K562 (cell line): Measurements from ENCODE around the gene KCNN3. TPM values are rescaled to one million over a fixed set of nuclear protein-coding genes. Genes with fewer than 3 reads are reported as not detected.

Experiments used
- ATAC-seq: fragments of 200-7000 bp; cut with Tn5 transposase; 3 replicates; pipeline ENCODE4 v1.9.1; 2020; ENCODE audit warnings: moderate library complexity
- BruUV-seq: library from RNA; stranded (reverse); fragments of 400-500 nt; replicated peaks from 2 replicates; lab custom pipeline; 2021; lab: Mats Ljungman, UMichigan
- CTCF ChIA-PET: fragments of 300-600 bp; formaldehyde crosslinking; extraction: SDS; loops from one replicate; lab custom pipeline; 2021; ENCODE audit warnings: low intra/inter-chr PET ratio; lab: Yijun Ruan, JAX
- POLR2A ChIA-PET: fragments of 300-600, 350-650 bp; sonication (Branson Sonifier 250); formaldehyde crosslinking; extraction: SDS; loops from one replicate; lab custom pipeline; 2021; ENCODE audit warnings: antibody characterized with exemption, inconsistent platforms; lab: Yijun Ruan, JAX
- DNase-seq, 4 experiments: peaks; one replicate each; pipeline versions ENCODE4 v3.0.0 to v3.0.0-alpha.2; 2011 to 2018; ENCODE audit warnings: low spot score in 3 of 4, mixed read lengths in 3 of 4; ENCODE audit errors: extremely low read depth in 1 of 4
- FAIRE-seq: peaks from 2 replicates; lab custom pipeline; 2011; peaks lifted over from hg19 to GRCh38; lab: Jason Lieb, UNC
- H2AFZ ChIP-seq: 2 replicates; pipeline ENCODE4 v1.6.0; 2011; ENCODE audit warnings: low read depth, low read length, control low read depth, inconsistent platforms
- H3K27ac ChIP-seq: fragments of 200-600 bp; 3 replicates; pipeline ENCODE4 v1.8.0; 2011; ENCODE audit warnings: low read depth, mild to moderate bottlenecking, control low read depth, inconsistent platforms, low read length, moderate library complexity, mixed read lengths; ENCODE audit errors: extremely low read depth
- H3K27me3 ChIP-seq, 2 experiments: fragments of 300-600 bp in 1 of 2; 2 replicates in 1 of 2; 3 replicates in 1 of 2; pipeline versions ENCODE4 v1.6.0 to v1.8.0; 2011; ENCODE audit warnings: inconsistent platforms in 2 of 2, low read length in 2 of 2, mild to moderate bottlenecking in 1 of 2, mixed read lengths in 1 of 2, moderate library complexity in 1 of 2; ENCODE audit not compliant: control insufficient read depth in 2 of 2, insufficient read depth in 2 of 2
- H3K36me3 ChIP-seq: fragments of 300-600 bp; 3 replicates; pipeline ENCODE4 v1.8.0; 2011; ENCODE audit warnings: mild to moderate bottlenecking, low read length, inconsistent platforms; ENCODE audit not compliant: control insufficient read depth, insufficient read depth
- H3K4me1 ChIP-seq, 2 experiments: fragments of 200-600 bp in 1 of 2; replicated peaks in 1 of 2; 2 replicates in 1 of 2; 3 replicates in 1 of 2; pipeline versions ENCODE4 v1.5.1 to v1.8.0; 2011; ENCODE audit warnings: inconsistent platforms in 2 of 2, low read length in 2 of 2, mild to moderate bottlenecking in 1 of 2, mixed read lengths in 1 of 2, moderate library complexity in 1 of 2; ENCODE audit not compliant: control insufficient read depth in 2 of 2, insufficient read depth in 2 of 2
- H3K4me2 ChIP-seq: 2 replicates; pipeline ENCODE4 v1.6.1; 2011; ENCODE audit warnings: low read length, control low read depth, inconsistent platforms, mixed read lengths; ENCODE audit not compliant: insufficient read depth
- H3K4me3 ChIP-seq: fragments of 200-600 bp; sonication (generic), shearing (Covaris generic); 2 replicates; pipeline ENCODE4 v1.5.1; 2016; ENCODE audit warnings: control low read depth, inconsistent platforms
- H3K79me2 ChIP-seq: fragments of 200-600 bp; 3 replicates; pipeline ENCODE4 v1.8.0; 2011; ENCODE audit warnings: low read length, inconsistent platforms; ENCODE audit not compliant: control insufficient read depth, insufficient read depth
- H3K9ac ChIP-seq, 2 experiments: 2 replicates each; pipeline versions ENCODE4 v1.6.0 to v1.6.1; 2011; ENCODE audit warnings: low read depth in 2 of 2, low read length in 2 of 2, control low read depth in 1 of 2, inconsistent platforms in 1 of 2, mild to moderate bottlenecking in 1 of 2, mixed read lengths in 1 of 2; ENCODE audit not compliant: insufficient read depth in 1 of 2
- H3K9me1 ChIP-seq: one replicate; pipeline ENCODE4 v1.6.0; 2011; ENCODE audit warnings: inconsistent platforms, mild to moderate bottlenecking, low read length, moderate library complexity; ENCODE audit not compliant: control insufficient read depth, insufficient read depth
- H3K9me3 ChIP-seq: replicated peaks from 2 replicates; pipeline ENCODE4 v1.5.1; 2011; ENCODE audit warnings: low read depth, low read length, inconsistent platforms; ENCODE audit not compliant: control insufficient read depth, insufficient read depth
- H4K20me1 ChIP-seq: replicated peaks from 2 replicates; pipeline ENCODE4 v1.6.1; 2011; ENCODE audit warnings: low read length, inconsistent platforms, mixed read lengths; ENCODE audit not compliant: control insufficient read depth, insufficient read depth
- C11orf30 ChIP-seq: fragments of 450-650 bp; IDR thresholded peaks from 2 replicates; pipeline ENCODE4 v1.6.1; 2016; ENCODE audit warnings: low read depth, mild to moderate bottlenecking
- CC2D1A ChIP-seq: fragments of 450-650 bp; IDR thresholded peaks from 2 replicates; pipeline ENCODE4 v1.6.1; 2017; ENCODE audit warnings: mild to moderate bottlenecking
- DMBX1 ChIP-seq: fragments of 250-450 bp; sonication (Bioruptor Pico); IDR thresholded peaks from 2 replicates; pipeline ENCODE4 v1.8.0; 2022; ENCODE audit warnings: inconsistent platforms, mild to moderate bottlenecking, moderate library complexity, borderline replicate concordance
- ELF2 ChIP-seq: fragments of 250-450 bp; sonication (Bioruptor Pico); IDR thresholded peaks from 2 replicates; pipeline ENCODE4 v1.5.0; 2021; ENCODE audit warnings: mild to moderate bottlenecking
- ESRRA ChIP-seq: fragments of 450-650 bp; IDR thresholded peaks from 2 replicates; pipeline ENCODE4 v1.6.1; 2014; ENCODE audit warnings: low read depth, mild to moderate bottlenecking, moderate library complexity, borderline replicate concordance
- MAFF ChIP-seq: IDR thresholded peaks from 2 replicates; pipeline ENCODE4 v1.6.1; 2012; ENCODE audit warnings: low read length, improper control_type of control experiment
- MTF1 ChIP-seq: fragments of 250-450 bp; sonication (Bioruptor Pico); IDR thresholded peaks from 2 replicates; pipeline ENCODE4 v1.9.0; 2021; ENCODE audit warnings: moderate library complexity, mild to moderate bottlenecking, inconsistent platforms, borderline replicate concordance
- PHB2 ChIP-seq: fragments of 450-650 bp; IDR thresholded peaks from 2 replicates; pipeline ENCODE4 v1.6.1; 2017; ENCODE audit warnings: low read depth
- SIX5 ChIP-seq, 2 experiments: IDR thresholded peaks; 2 replicates each; pipeline ENCODE4 v1.6.1; 2011; ENCODE audit warnings: low read length in 2 of 2, borderline replicate concordance in 1 of 2, low read depth in 1 of 2, mild to moderate bottlenecking in 1 of 2, moderate library complexity in 1 of 2; ENCODE audit not compliant: insufficient read depth in 1 of 2
- SRSF7 ChIP-seq: fragments of 200-400 bp; formaldehyde crosslinking; optimal IDR thresholded peaks from 2 replicates; pipeline ENCODE3; 2017; ENCODE audit warnings: mild to moderate bottlenecking, low read depth, low read length
- WGBS: fragments of 100-300 bp; shearing (Covaris generic); methylation state at CpG from one replicate; pipeline ENCODE4 v1.1.6; 2016; ENCODE audit warnings: low coverage, mixed read lengths; ENCODE audit not compliant: insufficient coverage; ENCODE audit errors: missing lambda C conversion rate; 5-methylcytosine and 5-hydroxymethylcytosine counted together
- in situ Hi-C: fragments of 300-500 bp; cut with MboI; formaldehyde crosslinking; loops from 4 replicates; pipeline ENCODE4 v1.15.0; 2018; ENCODE audit warnings: inconsistent platforms, mixed read lengths
- intact Hi-C: fragments of 100-400 bp; cut with micrococcal nuclease; formaldehyde crosslinking; loops from 2 replicates; pipeline ENCODE4 v1.14.2; 2022
- polyA plus RNA-seq, 8 experiments: library from polyadenylated mRNA; depleted of rRNA in 4 of 8; stranded (reverse) in 5 of 8; unstranded in 3 of 8; fragments of >200 nt; fragmentation: Nextera tagmentation in 2 of 8; fragmentation: Illumina TruSeq in 1 of 8; extraction: Ambion mirVana in 2 of 8; extraction: Trizol in 1 of 8; gene quantifications; 2 replicates each; pipeline versions ENCODE4 v1.2.1 to v1.2.3, GENCODE V29; 2011 to 2014; ENCODE audit warnings: inconsistent platforms in 1 of 8, missing spikeins in 1 of 8
- total RNA-seq, 7 experiments: library from RNA; depleted of rRNA in 6 of 7; stranded (reverse); fragments of >200 nt in 6 of 7; fragmentation: Illumina TruSeq in 2 of 7; extraction: Trizol in 2 of 7; gene quantifications; 2 replicates each; pipeline versions ENCODE4 v1.2.1 to v1.2.3, GENCODE V29; 2011 to 2021; ENCODE audit warnings: low replicate concordance in 1 of 7
- TF ChIP-seq, protein P1 (sequence below): fragments of 250-450 bp; sonication (Bioruptor Pico); IDR thresholded peaks from 2 replicates; pipeline ENCODE4 v1.8.0; 2021; ENCODE audit warnings: mild to moderate bottlenecking, moderate library complexity

The KCNN3 gene
- total and polyA plus RNA-seq, 9 of the 15 experiments (the other 6 are each of a cell fraction or from before 2014, with no cell fraction given) = 0.02 to 0.03 TPM; not detected in 7

DNA sequence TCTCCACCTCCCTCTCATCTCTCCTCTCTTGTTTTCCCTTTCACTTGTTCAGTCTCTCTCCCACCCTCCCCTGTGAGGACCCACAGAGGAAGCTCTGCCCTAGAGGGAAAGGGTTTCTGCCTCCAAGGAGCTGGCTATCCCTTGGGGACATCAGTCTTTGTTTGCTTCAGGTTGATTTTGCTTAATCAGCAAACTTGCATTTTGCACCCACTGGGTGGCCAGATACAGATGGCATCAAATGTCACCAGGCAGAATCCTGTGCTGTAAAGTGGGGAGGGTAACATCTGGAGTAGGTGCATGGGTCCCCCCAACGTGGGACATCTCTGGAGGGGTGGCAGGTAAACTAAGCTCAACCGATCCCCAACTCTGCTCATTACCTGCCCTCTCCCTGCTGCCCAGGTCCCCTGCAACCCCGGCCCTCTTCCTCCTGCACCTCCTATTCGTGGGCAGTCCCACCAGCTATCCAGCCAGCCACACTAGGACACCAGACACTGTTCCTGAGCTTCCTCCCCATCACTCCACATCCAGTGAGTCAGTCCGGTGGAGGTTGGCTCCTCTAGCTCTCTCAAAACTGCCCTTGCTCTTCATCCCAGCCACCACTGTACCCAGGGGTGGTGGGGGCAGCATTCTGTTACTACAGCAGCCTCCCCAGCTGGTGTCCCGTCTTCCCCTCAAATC is 123.3 kb downstream of the KCNN3 start (continued):
- TF ChIP-seq, protein P1, sequence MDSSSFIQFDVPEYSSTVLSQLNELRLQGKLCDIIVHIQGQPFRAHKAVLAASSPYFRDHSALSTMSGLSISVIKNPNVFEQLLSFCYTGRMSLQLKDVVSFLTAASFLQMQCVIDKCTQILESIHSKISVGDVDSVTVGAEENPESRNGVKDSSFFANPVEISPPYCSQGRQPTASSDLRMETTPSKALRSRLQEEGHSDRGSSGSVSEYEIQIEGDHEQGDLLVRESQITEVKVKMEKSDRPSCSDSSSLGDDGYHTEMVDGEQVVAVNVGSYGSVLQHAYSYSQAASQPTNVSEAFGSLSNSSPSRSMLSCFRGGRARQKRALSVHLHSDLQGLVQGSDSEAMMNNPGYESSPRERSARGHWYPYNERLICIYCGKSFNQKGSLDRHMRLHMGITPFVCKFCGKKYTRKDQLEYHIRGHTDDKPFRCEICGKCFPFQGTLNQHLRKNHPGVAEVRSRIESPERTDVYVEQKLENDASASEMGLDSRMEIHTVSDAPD (CRISPR knock-in tag) = no peak
- no peak for TF ChIP-seq CC2D1A
- TF ChIP-seq C11orf30 = peak; percentile 84
- no peak for TF ChIP-seq DMBX1
- TF ChIP-seq PHB2 = no peak
- TF ChIP-seq MAFF = peak; percentile 82
- TF ChIP-seq ESRRA = no peak

- Histone ChIP-seq H3K27ac (no peak overlapping the region), H3K4me3 (no peak overlapping the region), H3K9me3 (no peaks in the 10 kb centered on the region), H2AFZ (no peak overlapping the region), H4K20me1 (peaks cover 12% of the 10 kb centered on the region; the same call in 1 of the 2 replicates), H3K9ac (no peak overlapping the region), H3K27me3 (peaks cover 60 to 86% of the 10 kb centered on the region in 2 experiments), H3K9me1 (no peaks in the 10 kb centered on the region), H3K4me1 (0 out of 5 replicates have a peak, but pooled peaks cover 0 to 3% of the 10 kb centered on the region in 2 experiments), H3K79me2 (no peaks in the 10 kb centered on the region), H3K4me2 (no peak overlapping the region), H3K36me3 (no peaks in the 10 kb centered on the region)
- intact Hi-C loops = loop anchor here (5.0 kb wide), 1 partner anchor 79 kb away; no protein-coding TSS in a partner anchor
- in situ Hi-C loops = no loop called here
- no peak for TF ChIP-seq SIX5 (IDR thresholded peaks at IDR 0.05; ENCODE audit: borderline replicate concordance in 1 of 2, insufficient read depth in 1 of 2, low read depth in 1 of 2, low read length in 2 of 2)
- no peak for TF ChIP-seq C11orf30
- no peak for TF ChIP-seq MTF1 (CRISPR knock-in tag)
- no peak for TF ChIP-seq SRSF7
- TF ChIP-seq ELF2 (CRISPR knock-in tag) = no peak
- DNase-seq = no peak
- POLR2A ChIA-PET = interaction anchor here (1.3 kb wide), 1 partner anchor 18 kb away, joined by 3 read pairs; no protein-coding TSS in a partner anchor
- no TSS peak for BruUV-seq
- WGBS = 1% methylated on average over 12 of the region's 12 CpGs
- ATAC-seq = no peak
- FAIRE-seq = no peak
- CTCF ChIA-PET = no interaction called here
Measured at GRCh38 chr1:154745750-154746425, 124.2 kb downstream of the KCNN3 start.
